H9 (cell line): ENCODE results near the gene GLIPR2. TPM values are rescaled to one million over a fixed set of nuclear protein-coding genes. Genes with fewer than 3 reads are reported as not detected.
"Not testable (repeated sequence)": the region's sequence is repeated elsewhere in the genome, so short reads cannot be mapped to it uniquely, and the experiment has no call there.

Experiments used
- DNase-seq: peaks from one replicate; pipeline ENCODE4 v3.0.0-alpha.2; 2017
- H2AFZ ChIP-seq: one replicate; pipeline ENCODE4 v1.6.1; 2013; ENCODE audit warnings: mild to moderate bottlenecking, low read length, control low read depth, moderate library complexity
- H2AK5ac ChIP-seq: 2 replicates; pipeline ENCODE4 v1.6.1; 2013; ENCODE audit warnings: low read length, control low read depth, mixed read lengths; ENCODE audit not compliant: insufficient read length
- H2BK120ac ChIP-seq: one replicate; pipeline ENCODE4 v1.6.1; 2013; ENCODE audit warnings: low read depth, mild to moderate bottlenecking, low read length, control low read depth, inconsistent platforms; ENCODE audit not compliant: poor library complexity, severe bottlenecking
- H2BK12ac ChIP-seq: 2 replicates; pipeline ENCODE4 v1.6.1; 2013; ENCODE audit warnings: low read length, control low read depth, mixed read lengths, low read depth; ENCODE audit not compliant: insufficient read length
- H2BK15ac ChIP-seq: 2 replicates; pipeline ENCODE4 v1.6.1; 2013; ENCODE audit warnings: low read depth, low read length, control low read depth
- H2BK20ac ChIP-seq: one replicate; pipeline ENCODE4 v1.6.1; 2013; ENCODE audit warnings: low read depth, mild to moderate bottlenecking, low read length, control low read depth, inconsistent platforms; ENCODE audit not compliant: poor library complexity, severe bottlenecking
- H2BK5ac ChIP-seq: 2 replicates; pipeline ENCODE4 v1.6.1; 2013; ENCODE audit warnings: low read length, control low read depth, mixed read lengths; ENCODE audit not compliant: insufficient read length
- H3K14ac ChIP-seq: 2 replicates; pipeline ENCODE4 v1.6.1; 2013; ENCODE audit warnings: low read length, control low read depth; ENCODE audit not compliant: insufficient read depth
- H3K18ac ChIP-seq: 2 replicates; pipeline ENCODE4 v1.6.1; 2013; ENCODE audit warnings: low read depth, mild to moderate bottlenecking, mixed read lengths, low read length, control low read depth; ENCODE audit not compliant: insufficient read length
- H3K23ac ChIP-seq: 2 replicates; pipeline ENCODE4 v1.6.1; 2013; ENCODE audit warnings: low read length, control low read depth, mixed read lengths, low read depth; ENCODE audit not compliant: insufficient read length
- H3K23me2 ChIP-seq: 2 replicates; pipeline ENCODE4 v1.6.1; 2013; ENCODE audit warnings: low read depth, mild to moderate bottlenecking, mixed read lengths, low read length, control low read depth; ENCODE audit not compliant: insufficient read length, poor library complexity, severe bottlenecking
- H3K27ac ChIP-seq: 2 replicates; pipeline ENCODE4 v1.5.1; 2013; ENCODE audit warnings: low read length, control low read depth, mixed read lengths, low read depth; ENCODE audit not compliant: insufficient read length
- H3K27me3 ChIP-seq: 2 replicates; pipeline ENCODE4 v1.6.1; 2013; ENCODE audit warnings: low read length, control low read depth, inconsistent platforms; ENCODE audit not compliant: insufficient read depth
- H3K4ac ChIP-seq: 2 replicates; pipeline ENCODE4 v1.6.1; 2013; ENCODE audit warnings: low read depth, mild to moderate bottlenecking, control low read depth, inconsistent platforms, low read length, moderate library complexity
- H3K4me1 ChIP-seq: 2 replicates; pipeline ENCODE4 v1.6.1; 2013; ENCODE audit warnings: low read length, control low read depth, inconsistent platforms; ENCODE audit not compliant: insufficient read depth
- H3K4me2 ChIP-seq: 2 replicates; pipeline ENCODE4 v1.6.1; 2013; ENCODE audit warnings: low read length, control low read depth, mixed read lengths; ENCODE audit not compliant: insufficient read length, insufficient read depth
- H3K56ac ChIP-seq: 2 replicates; pipeline ENCODE4 v1.6.1; 2013; ENCODE audit warnings: low read depth, mild to moderate bottlenecking, mixed read lengths, low read length, control low read depth; ENCODE audit not compliant: insufficient read length
- H3K79me1 ChIP-seq: 2 replicates; pipeline ENCODE4 v1.6.1; 2013; ENCODE audit warnings: low read depth, mild to moderate bottlenecking, moderate library complexity, low read length, control low read depth, inconsistent platforms; ENCODE audit not compliant: insufficient read depth, poor library complexity, severe bottlenecking
- H3K79me2 ChIP-seq: 2 replicates; pipeline ENCODE4 v1.6.1; 2013; ENCODE audit warnings: low read length, control low read depth, inconsistent platforms; ENCODE audit not compliant: insufficient read depth
- H3K9ac ChIP-seq: 2 replicates; pipeline ENCODE4 v1.6.1; 2013; ENCODE audit warnings: low read length, control low read depth, mixed read lengths; ENCODE audit not compliant: insufficient read length; ENCODE audit errors: extremely low read depth
- H3K9me3 ChIP-seq: one replicate; pipeline ENCODE4 v1.6.1; 2013; ENCODE audit warnings: low read depth, low read length, inconsistent platforms; ENCODE audit not compliant: control insufficient read depth
- H3T11ph ChIP-seq: one replicate; pipeline ENCODE4 v1.6.1; 2013; ENCODE audit warnings: mild to moderate bottlenecking, low read length, control low read depth, inconsistent platforms
- H4K20me1 ChIP-seq: one replicate; pipeline ENCODE4 v1.6.1; 2013; ENCODE audit not compliant: control insufficient read depth, insufficient read length, insufficient read depth
- H4K5ac ChIP-seq: 2 replicates; pipeline ENCODE4 v1.6.1; 2013; ENCODE audit warnings: low read depth, mild to moderate bottlenecking, mixed read lengths, low read length, control low read depth; ENCODE audit not compliant: insufficient read length
- H4K8ac ChIP-seq: replicated peaks from 2 replicates; pipeline ENCODE4 v1.6.1; 2013; ENCODE audit warnings: low read length, control low read depth, mixed read lengths, low read depth; ENCODE audit not compliant: insufficient read length
- H4K91ac ChIP-seq: 2 replicates; pipeline ENCODE4 v1.6.1; 2013; ENCODE audit warnings: low read depth, mild to moderate bottlenecking, moderate library complexity, mixed read lengths, low read length, control low read depth; ENCODE audit not compliant: insufficient read length
- H3K27ac Mint-ChIP-seq, 3 experiments: 2 replicates in 2 of 3; 3 replicates in 1 of 3; pipeline ENCODE4 v1.8.0; 2020 to 2021; ENCODE audit warnings: mixed read lengths in 3 of 3, mild to moderate bottlenecking in 1 of 3, moderate library complexity in 1 of 3
- H3K27me3 Mint-ChIP-seq: 2 replicates; pipeline ENCODE4 v1.8.0; 2021; ENCODE audit warnings: low read depth, mild to moderate bottlenecking, moderate library complexity, mixed read lengths
- H3K36me3 Mint-ChIP-seq, 3 experiments: 2 replicates in 2 of 3; 3 replicates in 1 of 3; pipeline ENCODE4 v1.8.0; 2020 to 2021; ENCODE audit warnings: low read depth in 3 of 3, mixed read lengths in 3 of 3; ENCODE audit not compliant: insufficient read depth in 1 of 3
- H3K4me1 Mint-ChIP-seq, 2 experiments: 2 replicates each; pipeline ENCODE4 v1.8.0; 2020; ENCODE audit warnings: mixed read lengths in 2 of 2
- H3K4me3 Mint-ChIP-seq, 2 experiments: 2 replicates in 1 of 2; 3 replicates in 1 of 2; pipeline ENCODE4 v1.8.0; 2020 to 2021; ENCODE audit warnings: mild to moderate bottlenecking in 2 of 2, mixed read lengths in 2 of 2, moderate library complexity in 1 of 2
- H3K9me3 Mint-ChIP-seq, 2 experiments: 2 replicates in 1 of 2; 3 replicates in 1 of 2; pipeline ENCODE4 v1.8.0; 2020; ENCODE audit warnings: mild to moderate bottlenecking in 2 of 2, mixed read lengths in 2 of 2, moderate library complexity in 1 of 2
- WGBS: extraction: QIAGEN DNeasy Blood & Tissue Kit; methylation state at CpG from one replicate; pipeline ENCODE4 v1.1.7; 2013; ENCODE audit warnings: missing lambda C conversion rate, low lambda C conversion rate, mixed read lengths; ENCODE audit not compliant: insufficient read length; ENCODE audit errors: extremely low coverage; 5-methylcytosine and 5-hydroxymethylcytosine counted together
- long read RNA-seq: library from polyadenylated mRNA; unstranded; transcript quantifications from one replicate; pipeline ENCODE4 v2.0.0, GENCODE V29; 2020
- total RNA-seq: library from RNA; stranded (reverse); gene quantifications from 2 replicates; pipeline ENCODE4 v1.2.1, GENCODE V29; 2021
- TF ChIP-seq, protein P1 (sequence below): fragments of 200-600 bp; sonication (generic); conservative IDR thresholded peaks from 3 replicates; pipeline ENCODE4 v1.8.0; 2021; ENCODE audit warnings: antibody characterized with exemption, mild to moderate bottlenecking

The GLIPR2 gene, protein sequence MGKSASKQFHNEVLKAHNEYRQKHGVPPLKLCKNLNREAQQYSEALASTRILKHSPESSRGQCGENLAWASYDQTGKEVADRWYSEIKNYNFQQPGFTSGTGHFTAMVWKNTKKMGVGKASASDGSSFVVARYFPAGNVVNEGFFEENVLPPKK
- total RNA-seq: 9.7 and 10.0 TPM in 2 replicates
- long read RNA-seq, transcript GLIPR2-202 (5 exons, 1,890 nt): major isoform, 38 of 45 reads
- long read RNA-seq, partial matches to known transcripts: 4 of 45 reads
- long read RNA-seq, other reads (novel, unspliced or antisense): 3 of 45 reads

DNA sequence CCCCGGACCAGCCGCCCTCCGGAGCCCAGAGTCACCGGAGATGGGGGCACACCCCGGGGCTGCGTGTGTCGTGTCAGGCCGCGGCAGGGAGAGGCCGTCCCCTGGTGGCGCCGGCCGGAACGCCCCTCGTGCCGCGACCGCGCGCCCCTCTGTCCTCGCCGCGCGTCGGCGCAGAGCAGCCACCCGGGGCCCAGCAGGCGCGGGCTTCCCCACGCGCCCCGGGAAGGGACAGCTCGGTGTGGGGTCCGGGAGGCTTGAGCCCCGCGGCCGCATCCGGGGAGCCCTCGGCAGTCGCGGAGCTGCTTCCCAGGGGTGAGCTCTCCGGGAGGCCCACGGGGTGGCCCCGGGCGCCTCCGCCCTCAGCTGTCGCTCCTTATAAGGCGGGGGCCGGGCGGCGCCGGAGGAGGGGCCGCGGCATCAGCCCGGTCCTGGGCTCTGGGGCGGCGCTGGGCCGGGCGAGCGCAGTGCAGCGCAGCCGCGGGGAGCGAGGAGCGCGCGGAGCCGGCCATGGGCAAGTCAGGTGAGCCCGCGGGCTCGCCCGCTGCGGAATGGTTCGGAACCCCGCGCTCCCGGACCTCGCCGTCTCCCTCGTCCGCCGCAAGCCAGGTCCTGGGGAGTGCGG is at the start of gene GLIPR2:
Gene GLIPR2, plus strand, starts transcription at position 462 of the 622 bp plus-strand sequence. Its CDS starts 46 bp downstream, at position 508.
- Mint-ChIP-seq H3K4me3 (peak within 1 kb of the TSS; percentile 72 to 88), H3K27me3 (peaks cover 92% of the 10 kb centered on the region), H3K9me3 (peaks cover 0 to 5% of the 10 kb centered on the region in 2 experiments; a peak in 2 of 5 replicates), H3K27ac (peak within 1 kb of the TSS in 1 of 3 experiments; percentile 60; a peak in 2 of 7 replicates), H3K36me3 (peaks cover 0 to 1% (median 0%) of the 10 kb centered on the region in 3 experiments; a peak in 1 of 7 replicates), H3K4me1 (peaks cover 32 to 44% of the 10 kb centered on the region in 2 experiments)
- no peak within 1 kb of the TSS for H4K5ac ChIP-seq
- H3K14ac ChIP-seq: no peak within 1 kb of the TSS; the same call in 1 of the 2 replicates
- no peaks in the 10 kb centered on the region for H3K79me1 ChIP-seq
- peak within 1 kb of the TSS; percentile 80 for H3K4me2 ChIP-seq
- no peak within 1 kb of the TSS for H2BK12ac ChIP-seq
- H2AFZ ChIP-seq: no peak within 1 kb of the TSS
- H2BK5ac ChIP-seq: no peak within 1 kb of the TSS
- peak; percentile 59 for DNase-seq
- H3K79me2 ChIP-seq: no peaks in the 10 kb centered on the region
- no peaks in the 10 kb centered on the region for H3K9me3 ChIP-seq
- H2BK120ac ChIP-seq: no peak within 1 kb of the TSS
- H3K4me1 ChIP-seq: peaks cover 2% of the 10 kb centered on the region; the same call in 1 of the 2 replicates
- H2AK5ac ChIP-seq: no peak within 1 kb of the TSS
- no CpG with 5 or more reads among the region's 83 CpGs for WGBS
- no peak within 1 kb of the TSS for H4K8ac ChIP-seq
- H4K91ac ChIP-seq: no peak within 1 kb of the TSS
- H3K9ac ChIP-seq: no peak within 1 kb of the TSS
- H4K20me1 ChIP-seq: no peaks in the 10 kb centered on the region
- no peak within 1 kb of the TSS for H2BK20ac ChIP-seq
- H3K4ac ChIP-seq: no peak within 1 kb of the TSS
- no peak within 1 kb of the TSS for H3K56ac ChIP-seq
- H3T11ph ChIP-seq: no peak within 1 kb of the TSS
- H3K18ac ChIP-seq: no peak within 1 kb of the TSS
- no peak within 1 kb of the TSS for H2BK15ac ChIP-seq
- H3K27me3 ChIP-seq: peaks cover 27% of the 10 kb centered on the region
- H3K23ac ChIP-seq: no peak within 1 kb of the TSS
- TF ChIP-seq, protein P1, sequence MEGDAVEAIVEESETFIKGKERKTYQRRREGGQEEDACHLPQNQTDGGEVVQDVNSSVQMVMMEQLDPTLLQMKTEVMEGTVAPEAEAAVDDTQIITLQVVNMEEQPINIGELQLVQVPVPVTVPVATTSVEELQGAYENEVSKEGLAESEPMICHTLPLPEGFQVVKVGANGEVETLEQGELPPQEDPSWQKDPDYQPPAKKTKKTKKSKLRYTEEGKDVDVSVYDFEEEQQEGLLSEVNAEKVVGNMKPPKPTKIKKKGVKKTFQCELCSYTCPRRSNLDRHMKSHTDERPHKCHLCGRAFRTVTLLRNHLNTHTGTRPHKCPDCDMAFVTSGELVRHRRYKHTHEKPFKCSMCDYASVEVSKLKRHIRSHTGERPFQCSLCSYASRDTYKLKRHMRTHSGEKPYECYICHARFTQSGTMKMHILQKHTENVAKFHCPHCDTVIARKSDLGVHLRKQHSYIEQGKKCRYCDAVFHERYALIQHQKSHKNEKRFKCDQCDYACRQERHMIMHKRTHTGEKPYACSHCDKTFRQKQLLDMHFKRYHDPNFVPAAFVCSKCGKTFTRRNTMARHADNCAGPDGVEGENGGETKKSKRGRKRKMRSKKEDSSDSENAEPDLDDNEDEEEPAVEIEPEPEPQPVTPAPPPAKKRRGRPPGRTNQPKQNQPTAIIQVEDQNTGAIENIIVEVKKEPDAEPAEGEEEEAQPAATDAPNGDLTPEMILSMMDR: peak; percentile 42; the same call in 2 of the 3 replicates
- H3K27ac ChIP-seq: no peak within 1 kb of the TSS
- peaks cover 14% of the 10 kb centered on the region for H3K23me2 ChIP-seq

DNA sequence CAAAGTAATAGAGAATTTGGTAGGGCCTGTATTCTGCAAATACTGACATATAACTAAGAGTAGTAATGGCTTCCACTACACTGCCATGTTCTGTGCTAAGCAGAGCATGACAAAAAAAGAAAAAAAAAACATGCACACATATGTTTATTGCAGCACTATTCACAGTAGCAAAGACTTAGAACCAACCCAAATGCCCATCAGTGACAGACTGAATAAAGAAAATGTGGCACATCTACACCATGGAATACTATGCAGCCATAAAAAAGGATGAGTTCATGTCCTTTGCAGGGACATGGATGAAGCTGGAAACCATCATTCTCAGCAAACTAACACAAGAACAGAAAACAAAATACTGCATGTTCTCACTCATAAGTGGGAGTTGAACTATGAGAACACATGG is 49.5 kb upstream of the GLIPR2 start:
- not testable (repeated sequence) for H3K9ac ChIP-seq, H3K27me3 Mint-ChIP-seq, H3K27ac ChIP-seq, H3K56ac ChIP-seq, H2AFZ ChIP-seq, H3K4ac ChIP-seq, H3K27ac Mint-ChIP-seq, H2BK5ac ChIP-seq, H3T11ph ChIP-seq, H3K14ac ChIP-seq, H2BK15ac ChIP-seq, H3K27me3 ChIP-seq, H2BK20ac ChIP-seq, H3K18ac ChIP-seq, H4K8ac ChIP-seq, H3K79me1 ChIP-seq, H3K23me2 ChIP-seq, H3K4me3 Mint-ChIP-seq, H3K4me1 ChIP-seq, H2BK120ac ChIP-seq, H3K4me2 ChIP-seq, H3K79me2 ChIP-seq, H3K9me3 ChIP-seq, H3K23ac ChIP-seq, H4K20me1 ChIP-seq, DNase-seq, H3K9me3 Mint-ChIP-seq, H2BK12ac ChIP-seq, H2AK5ac ChIP-seq, H4K5ac ChIP-seq, H4K91ac ChIP-seq
- peaks cover 7 to 13% of the 10 kb centered on the region in 2 experiments for H3K4me1 Mint-ChIP-seq
- peaks cover 19 to 31% (median 28%) of the 10 kb centered on the region in 3 experiments for H3K36me3 Mint-ChIP-seq
